GM06990 (cell line): Measurements from ENCODE around the gene GPR15LG.
"Not testable (repeated sequence)": the region's sequence is repeated elsewhere in the genome, so short reads cannot be mapped to it uniquely, and the experiment has no call there.

Experiments used
- DNase-seq: peaks from one replicate; pipeline ENCODE4 v3.0.0-alpha.2; 2011; ENCODE audit not compliant: insufficient read length; ENCODE audit errors: extremely low read depth
- H3K27me3 ChIP-seq: replicated peaks from 2 replicates; pipeline ENCODE4 v1.6.0; 2011; ENCODE audit warnings: low read length; ENCODE audit not compliant: control insufficient read depth, insufficient read depth
- H3K36me3 ChIP-seq: 2 replicates; pipeline ENCODE4 v1.5.1; 2011; ENCODE audit warnings: low read length; ENCODE audit not compliant: control insufficient read depth, insufficient read depth
- H3K4me3 ChIP-seq: replicated peaks from 2 replicates; pipeline ENCODE4 v1.5.1; 2011; ENCODE audit warnings: low read depth, mild to moderate bottlenecking, control low read depth, low read length
- TF ChIP-seq, protein P1 (sequence below): IDR thresholded peaks from 2 replicates; pipeline ENCODE4 v1.5.1; 2011; ENCODE audit warnings: low read length, control low read depth, mild to moderate bottlenecking, inconsistent platforms; ENCODE audit not compliant: insufficient read depth, poor library complexity, severe bottlenecking

Gene GPR15LG

DNA sequence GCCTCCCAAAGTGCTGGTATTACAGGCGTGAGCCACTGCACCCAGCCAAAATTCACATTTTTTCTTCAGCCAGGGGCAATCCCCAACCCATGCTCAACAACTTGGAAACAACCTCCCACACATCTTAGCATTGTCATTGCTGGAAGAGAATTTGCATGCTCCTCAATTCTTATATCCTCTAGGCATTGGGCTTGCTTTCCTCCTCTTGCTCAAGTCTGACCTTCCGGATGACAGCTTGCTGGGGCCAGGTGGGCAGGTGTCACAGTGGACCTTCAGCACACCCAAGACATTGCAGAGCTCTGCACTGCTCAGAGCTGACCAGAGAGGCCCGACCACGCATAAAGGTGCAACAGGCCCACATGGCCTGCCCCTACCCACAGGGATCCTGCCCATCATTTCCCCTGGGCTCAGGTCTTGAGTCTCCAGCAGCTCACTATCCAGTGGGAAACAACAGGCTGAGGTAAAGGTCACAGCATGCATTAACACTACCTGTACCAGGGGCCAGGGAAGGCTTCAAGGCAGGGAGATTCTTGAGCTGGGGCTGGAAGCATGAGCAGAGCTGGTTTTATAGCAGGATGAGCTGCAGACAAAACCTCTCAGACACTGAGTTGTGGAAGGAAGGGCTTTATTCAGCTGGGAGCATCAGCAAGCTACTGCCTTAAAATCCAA is 6.8 kb upstream of the GPR15LG start:
- Histone ChIP-seq H3K36me3 (peaks cover 6% of the 10 kb centered on the region), H3K4me3 (peak overlapping the region; percentile 20), H3K27me3 (no peaks in the 10 kb centered on the region)
- DNase-seq = peak; percentile 23
- TF ChIP-seq, protein P1, sequence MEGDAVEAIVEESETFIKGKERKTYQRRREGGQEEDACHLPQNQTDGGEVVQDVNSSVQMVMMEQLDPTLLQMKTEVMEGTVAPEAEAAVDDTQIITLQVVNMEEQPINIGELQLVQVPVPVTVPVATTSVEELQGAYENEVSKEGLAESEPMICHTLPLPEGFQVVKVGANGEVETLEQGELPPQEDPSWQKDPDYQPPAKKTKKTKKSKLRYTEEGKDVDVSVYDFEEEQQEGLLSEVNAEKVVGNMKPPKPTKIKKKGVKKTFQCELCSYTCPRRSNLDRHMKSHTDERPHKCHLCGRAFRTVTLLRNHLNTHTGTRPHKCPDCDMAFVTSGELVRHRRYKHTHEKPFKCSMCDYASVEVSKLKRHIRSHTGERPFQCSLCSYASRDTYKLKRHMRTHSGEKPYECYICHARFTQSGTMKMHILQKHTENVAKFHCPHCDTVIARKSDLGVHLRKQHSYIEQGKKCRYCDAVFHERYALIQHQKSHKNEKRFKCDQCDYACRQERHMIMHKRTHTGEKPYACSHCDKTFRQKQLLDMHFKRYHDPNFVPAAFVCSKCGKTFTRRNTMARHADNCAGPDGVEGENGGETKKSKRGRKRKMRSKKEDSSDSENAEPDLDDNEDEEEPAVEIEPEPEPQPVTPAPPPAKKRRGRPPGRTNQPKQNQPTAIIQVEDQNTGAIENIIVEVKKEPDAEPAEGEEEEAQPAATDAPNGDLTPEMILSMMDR = no peak

DNA sequence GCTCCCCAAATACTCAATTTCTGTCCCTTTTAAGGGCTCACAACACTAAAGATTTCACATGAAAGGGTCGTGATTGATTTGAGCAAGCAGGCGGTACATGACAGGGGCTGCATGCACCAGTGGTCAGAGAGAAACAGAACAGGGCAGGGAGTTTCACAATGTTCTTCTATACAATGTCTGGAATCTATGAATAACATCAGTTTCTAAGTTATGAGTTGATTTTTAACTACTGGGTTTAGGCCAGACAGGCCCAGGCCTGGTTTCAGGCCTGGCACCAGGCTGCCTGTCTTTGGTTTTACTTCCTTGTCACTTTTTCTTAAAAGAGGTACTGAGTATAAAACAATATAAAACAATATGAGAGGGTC is 6.3 kb upstream of the GPR15LG start:
- not testable (repeated sequence) for H3K27me3 ChIP-seq, DNase-seq, H3K4me3 ChIP-seq, H3K36me3 ChIP-seq

DNA sequence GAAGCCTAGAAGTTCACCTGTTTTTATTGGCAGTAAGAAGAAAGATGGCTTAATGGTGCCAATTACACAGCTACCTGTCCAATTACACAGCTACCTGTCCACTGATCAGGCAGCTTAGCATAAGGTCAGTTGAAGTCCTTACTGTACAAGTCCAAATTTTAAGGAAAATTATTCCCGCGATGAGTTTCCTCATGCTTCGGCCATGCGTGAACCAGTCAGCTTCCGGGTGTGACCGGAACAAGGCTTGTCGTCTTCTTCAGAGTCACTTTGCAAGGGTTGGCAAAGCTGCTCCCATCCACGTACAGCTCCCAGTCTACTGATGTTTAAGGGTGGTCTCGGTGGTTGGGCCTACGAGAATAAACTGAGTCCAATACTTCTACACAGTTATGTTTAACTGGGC is 5.2 kb upstream of the GPR15LG start:
- H3K36me3 ChIP-seq, DNase-seq, H3K27me3 ChIP-seq: not testable (repeated sequence)
- H3K4me3 ChIP-seq = peak overlapping the region; percentile 85

DNA sequence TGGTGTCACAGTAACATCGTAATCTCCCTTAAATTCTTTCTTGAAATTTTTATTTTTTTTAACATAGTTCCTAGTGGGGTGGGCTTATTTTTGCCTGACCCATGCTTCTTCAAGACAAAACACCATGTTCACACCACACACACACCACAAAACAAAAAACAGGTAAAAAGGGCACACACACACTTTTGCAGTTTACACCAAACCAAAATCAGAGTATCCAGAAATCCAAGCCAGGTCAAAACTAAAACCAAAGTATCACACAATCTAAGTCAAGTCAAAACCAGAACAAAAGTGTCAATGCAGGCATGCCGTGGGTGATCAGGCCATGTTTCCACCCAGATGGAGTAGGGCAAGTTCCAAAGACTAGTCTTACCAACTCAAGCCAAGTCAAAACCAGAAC is 2.4 kb upstream of the GPR15LG start:
- not testable (repeated sequence) for H3K36me3 ChIP-seq, DNase-seq, H3K27me3 ChIP-seq
- peak overlapping the region; percentile 85 for H3K4me3 ChIP-seq

DNA sequence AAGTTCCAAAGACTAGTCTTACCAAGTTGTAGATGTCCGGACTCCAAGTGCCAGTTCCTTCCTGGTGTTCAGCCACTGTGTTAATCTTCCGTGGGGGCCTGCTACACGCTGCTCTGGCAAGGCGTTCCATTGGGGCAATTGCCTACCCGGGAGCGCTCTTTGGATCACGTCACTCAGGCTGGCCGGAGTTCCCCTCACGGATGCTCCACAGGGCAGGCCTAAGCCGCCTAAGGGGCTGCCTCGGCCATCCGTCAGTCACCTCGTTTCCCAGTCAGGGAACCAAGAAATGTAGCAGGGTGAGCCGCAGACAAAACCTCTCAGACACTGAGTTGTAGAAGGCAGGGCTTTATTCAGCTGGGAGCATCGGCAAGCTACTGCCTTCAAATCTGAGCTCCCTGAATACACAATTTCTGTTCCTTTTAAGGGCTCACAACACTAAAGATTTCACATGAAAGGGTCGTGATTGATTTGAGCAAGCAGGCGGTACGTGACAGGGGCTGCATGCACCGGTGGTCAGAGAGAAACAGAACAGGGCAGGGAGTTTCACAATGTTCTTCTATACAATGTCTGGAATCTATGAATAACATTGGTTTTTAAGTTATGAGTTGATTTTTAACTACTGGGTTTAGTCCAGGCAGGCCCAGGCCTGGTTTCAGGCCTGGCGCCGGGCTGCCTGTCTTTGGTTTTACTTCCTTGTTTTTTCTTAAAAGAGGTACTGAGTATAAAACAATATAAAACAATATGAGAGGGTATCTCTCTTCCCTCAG is 1.7 kb upstream of the GPR15LG start:
- peak overlapping the region; percentile 85 for H3K4me3 ChIP-seq
- H3K36me3 ChIP-seq, H3K27me3 ChIP-seq: not testable (repeated sequence)
- peak; percentile 80 for DNase-seq

DNA sequence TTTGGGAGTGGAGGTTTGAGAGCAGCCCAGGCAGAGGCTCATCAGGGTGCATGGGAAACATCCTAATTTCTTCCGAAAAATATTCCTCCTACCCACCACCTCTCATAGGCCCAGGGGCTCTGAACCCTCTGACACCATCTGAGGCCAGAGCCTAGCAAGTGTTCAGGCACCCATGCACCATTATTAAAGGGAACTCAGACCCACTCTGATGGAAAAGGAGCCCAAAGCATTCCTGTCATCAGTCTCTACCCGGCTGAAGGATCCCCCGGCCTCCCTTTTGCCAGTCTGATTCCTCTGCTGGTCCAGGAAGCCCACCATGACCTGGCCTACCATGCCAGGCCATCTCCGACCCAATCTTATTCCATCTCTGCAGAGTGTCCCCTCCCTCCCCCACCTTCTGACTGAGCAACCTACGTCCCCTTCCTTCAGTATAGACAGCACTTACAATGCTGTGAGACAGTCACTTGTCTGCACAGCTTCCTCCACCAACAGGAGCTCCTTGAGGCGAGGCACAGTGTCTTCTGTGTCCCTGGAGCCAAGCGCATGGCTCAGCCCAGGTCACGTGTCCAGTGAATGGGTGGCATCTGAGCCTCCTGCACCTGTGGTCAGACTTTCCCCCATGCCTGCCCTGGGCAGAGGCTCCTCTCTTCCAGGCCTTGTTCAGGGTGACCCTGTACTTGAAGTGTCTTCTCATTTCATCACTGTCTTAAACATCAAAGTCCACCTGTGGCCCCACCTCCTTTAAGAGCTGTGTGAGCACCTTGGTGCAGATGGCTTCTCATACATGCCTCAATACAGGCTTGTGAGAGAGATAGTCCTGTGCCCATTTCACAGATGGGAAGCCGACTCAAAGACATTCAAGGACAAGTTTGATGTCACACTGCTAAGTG is 889 bp upstream of the GPR15LG start:
- H3K27me3 ChIP-seq = no peaks in the 10 kb centered on the region
- TF ChIP-seq, protein P1 = no peak
- peak; percentile 65 for DNase-seq
- H3K4me3 ChIP-seq = no peak overlapping the region
- H3K36me3 ChIP-seq = no peaks in the 10 kb centered on the region

DNA sequence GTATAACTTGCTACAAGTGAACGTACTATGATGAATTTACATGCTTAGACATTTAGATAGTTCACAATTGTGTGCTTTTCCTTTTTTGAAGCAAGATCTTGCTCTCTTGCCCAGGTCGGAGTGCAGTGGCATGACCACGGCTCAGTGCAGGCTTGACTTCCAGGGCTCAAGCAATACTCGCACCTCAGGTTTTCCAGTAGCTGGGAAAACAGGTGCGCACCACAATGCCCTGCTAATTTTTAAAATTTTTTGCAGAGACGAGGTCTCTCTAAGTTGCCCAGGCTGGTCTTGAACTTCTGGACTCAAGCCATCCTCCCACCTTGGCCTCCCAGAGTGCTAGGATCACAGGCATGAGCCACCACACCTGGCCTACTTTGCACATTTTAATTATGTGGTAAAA is 1.8 kb downstream of the GPR15LG start:
- no peaks in the 10 kb centered on the region for H3K27me3 ChIP-seq
- no peaks in the 10 kb centered on the region for H3K36me3 ChIP-seq
- TF ChIP-seq, protein P1 = no peak
- no peak for DNase-seq
- no peak overlapping the region for H3K4me3 ChIP-seq
